ENCODE results near the gene PEMT.

Gene PEMT

GRCh38 chr17:17511293-17511741, 80.2 kb downstream of the PEMT start:
- no peak overlapping the region for H3K4me3 ChIP-seq (ENCODE audit: low read depth, low read length)
- in situ Hi-C loops (cut with HindIII; ENCODE audit: low pct_ligation_motif_present, low sequenced_read_pairs) = no loop called here
- no peaks in the 10 kb centered on the region for H3K36me3 ChIP-seq (replicated peaks)
- no peak overlapping the region for H3K27ac ChIP-seq
- TF ChIP-seq CTCF (IDR thresholded peaks at IDR 0.05; ENCODE audit: low read depth, low read length, missing control alignments) = no peak
- H3K27me3 ChIP-seq (replicated peaks) = no peaks in the 10 kb centered on the region
- DNase-seq = no peak

GRCh38 chr17:17510456-17511292, 80.8 kb downstream of the PEMT start:
- Histone ChIP-seq H3K27me3 (replicated peaks) (no peaks in the 10 kb centered on the region), H3K36me3 (replicated peaks) (no peaks in the 10 kb centered on the region), H3K27ac (no peak overlapping the region), H3K4me3 (ENCODE audit: low read depth, low read length) (no peak overlapping the region)
- DNase-seq = no peak
- no peak for TF ChIP-seq CTCF (IDR thresholded peaks at IDR 0.05; ENCODE audit: low read depth, low read length, missing control alignments)
- in situ Hi-C loops (cut with HindIII; ENCODE audit: low pct_ligation_motif_present, low sequenced_read_pairs) = no loop called here

GRCh38 chr17:17509601-17510425, 81.7 kb downstream of the PEMT start:
- TF ChIP-seq CTCF (IDR thresholded peaks at IDR 0.05; ENCODE audit: low read depth, low read length, missing control alignments) = no peak
- no peak for DNase-seq
- no peaks in the 10 kb centered on the region for H3K27me3 ChIP-seq (replicated peaks)
- no peak overlapping the region for H3K27ac ChIP-seq
- H3K4me3 ChIP-seq (ENCODE audit: low read depth, low read length) = no peak overlapping the region
- no peaks in the 10 kb centered on the region for H3K36me3 ChIP-seq (replicated peaks)
- in situ Hi-C loops (cut with HindIII; ENCODE audit: low pct_ligation_motif_present, low sequenced_read_pairs) = no loop called here

GRCh38 chr17:17508646-17509591, 82.6 kb downstream of the PEMT start:
- TF ChIP-seq CTCF (IDR thresholded peaks at IDR 0.05; ENCODE audit: low read depth, low read length, missing control alignments) = no peak
- in situ Hi-C loops (cut with HindIII; ENCODE audit: low pct_ligation_motif_present, low sequenced_read_pairs) = no loop called here
- Histone ChIP-seq H3K36me3 (replicated peaks) (no peaks in the 10 kb centered on the region), H3K27ac (no peak overlapping the region), H3K4me3 (ENCODE audit: low read depth, low read length) (no peak overlapping the region), H3K27me3 (replicated peaks) (no peaks in the 10 kb centered on the region)
- DNase-seq = no peak

GRCh38 chr17:17508019-17508535, 83.4 kb downstream of the PEMT start:
- Histone ChIP-seq H3K36me3 (replicated peaks) (no peaks in the 10 kb centered on the region), H3K27me3 (replicated peaks) (no peaks in the 10 kb centered on the region)
- in situ Hi-C loops (cut with HindIII; ENCODE audit: low pct_ligation_motif_present, low sequenced_read_pairs) = no loop called here

More at GRCh38 chr17:17508019-17508535, 83.4 kb downstream of the PEMT start:
- Histone ChIP-seq H3K4me3 (ENCODE audit: low read depth, low read length) (no peak overlapping the region), H3K27ac (no peak overlapping the region)
- DNase-seq = no peak
- TF ChIP-seq CTCF (IDR thresholded peaks at IDR 0.05; ENCODE audit: low read depth, low read length, missing control alignments) = no peak
